Thyroid gland (tissue), 4 donors: ENCODE measurements around the gene PGK1.

Experiments used
- CTCF ChIP-seq, 6 experiments: fragments of 200-600 bp in 3 of 6; fragments of 450-650 bp in 3 of 6; sonication (generic) in 3 of 6; IDR thresholded peaks; one replicate each; pipeline ENCODE4 v1.5.1; 2016 to 2019; ENCODE audit warnings: antibody characterized with exemption in 6 of 6, mild to moderate bottlenecking in 2 of 6, inconsistent platforms in 1 of 6, moderate library complexity in 1 of 6
- POLR2A ChIP-seq, 2 donors: fragments of 450-650 bp; IDR thresholded peaks; one replicate each; pipeline ENCODE4 v1.6.1; 2017; ENCODE audit warnings: antibody characterized with exemption in 2 of 2, mild to moderate bottlenecking in 2 of 2, moderate library complexity in 1 of 2

GRCh38 chrX:78103001-78103622 is 936 bp upstream of the PGK1 start:
- no peak for TF ChIP-seq CTCF (IDR thresholded peaks at IDR 0.05)
- TF ChIP-seq POLR2A (IDR thresholded peaks at IDR 0.05), result no peak
